ENCODE measurements around the gene ATN1.

Gene ATN1

GRCh38 chr12:6944381-6945186 is 16.8 kb downstream of the ATN1 start:
- peak; percentile 93 for DNase-seq

- DNase-seq, result no peak
Measured at GRCh38 chr12:6945613-6946012, 17.9 kb downstream of the ATN1 start.

GRCh38 chr12:6946033-6946919 is 18.5 kb downstream of the ATN1 start:
- no peak for DNase-seq

GRCh38 chr12:6946920-6947374 is 19.2 kb downstream of the ATN1 start:
- no peak for DNase-seq

- DNase-seq, result no peak
Measured at GRCh38 chr12:6947615-6948014, 19.9 kb downstream of the ATN1 start.

- no peak for DNase-seq
Measured at GRCh38 chr12:6948873-6949594, 21.3 kb downstream of the ATN1 start.

- no peak for DNase-seq
Measured at GRCh38 chr12:6950401-6950801, 22.6 kb downstream of the ATN1 start.

GRCh38 chr12:6950811-6951540 is 23.2 kb downstream of the ATN1 start, which contains the start of gene PTPN6:
Gene PTPN6 (plus strand): TSS chr12:6951356. CDS start chr12:6951513, 157 bp downstream.
- no peak for DNase-seq

GRCh38 chr12:6951551-6952120 is 23.9 kb downstream of the ATN1 start:
- DNase-seq, result no peak

GRCh38 chr12:6952121-6952862 is 24.5 kb downstream of the ATN1 start:
- DNase-seq, result no peak

GRCh38 chr12:6952863-6953441 is 25.2 kb downstream of the ATN1 start:
- DNase-seq, result no peak

- DNase-seq, result peak; percentile 65
Measured at GRCh38 chr12:6953442-6954315, 25.9 kb downstream of the ATN1 start.

GRCh38 chr12:6954316-6955107 is 26.8 kb downstream of the ATN1 start:
- no peak for DNase-seq

GRCh38 chr12:6955108-6956020 is 27.6 kb downstream of the ATN1 start:
- DNase-seq, result no peak

- no peak for DNase-seq
Measured at GRCh38 chr12:6956021-6956727, 28.4 kb downstream of the ATN1 start.

GRCh38 chr12:6957151-6957701 is 29.5 kb downstream of the ATN1 start:
- no peak for DNase-seq

Measured in fibroblast of skin of scalp (primary cell).